CD4-positive, alpha-beta T cell (primary cell): ENCODE results near the gene CHIC1. TPM values are rescaled to one million over a fixed set of nuclear protein-coding genes. Genes with fewer than 3 reads are reported as not detected.
"Not testable (repeated sequence)": the region's sequence is repeated elsewhere in the genome, so short reads cannot be mapped to it uniquely, and the experiment has no call there.

Source experiments
- ATAC-seq: fragments of 200-7000 bp; cut with Tn5 transposase; one replicate; pipeline ENCODE4 v1.10.0; 2022; ENCODE audit warnings: mild to moderate bottlenecking; ENCODE audit not compliant: poor library complexity
- CTCF ChIA-PET: fragments of 350-600 bp; sonication (Branson Sonifier 250); formaldehyde crosslinking; loops from one replicate; lab custom pipeline; 2021; ENCODE audit warnings: antibody characterized with exemption, inconsistent platforms; lab: Charles Lee
- POLR2A ChIA-PET: fragments of 350-600 bp; sonication (Branson Sonifier 250); formaldehyde crosslinking; loops from one replicate; lab custom pipeline; 2021; ENCODE audit warnings: antibody characterized with exemption, inconsistent platforms; lab: Charles Lee
- DNase-seq, 14 experiments: peaks; one replicate each; pipeline ENCODE4 v3.0.0-alpha.2; 2013 to 2020; ENCODE audit warnings: mixed read lengths in 2 of 14
- H3K27ac ChIP-seq, 2 donors: one replicate each; pipeline versions ENCODE4 v1.5.1 to v1.7.0; 2013; ENCODE audit warnings: low read length in 2 of 2, low read depth in 1 of 2, mild to moderate bottlenecking in 1 of 2
- H3K27me3 ChIP-seq, 2 experiments: 1 replicate in 1 of 2; 2 replicates in 1 of 2; pipeline versions ENCODE4 v1.6.1 to v1.7.0; 2013; ENCODE audit warnings: low read length in 2 of 2, control low read depth in 1 of 2, mild to moderate bottlenecking in 1 of 2, moderate library complexity in 1 of 2; ENCODE audit not compliant: insufficient read depth in 2 of 2, control insufficient read depth in 1 of 2
- H3K36me3 ChIP-seq: one replicate; pipeline ENCODE4 v1.6.1; 2013; ENCODE audit warnings: low read length, control low read depth; ENCODE audit not compliant: insufficient read depth
- H3K4me1 ChIP-seq: one replicate; pipeline ENCODE4 v1.6.1; 2013; ENCODE audit warnings: low read length, control low read depth; ENCODE audit not compliant: insufficient read depth
- H3K4me3 ChIP-seq: one replicate; pipeline ENCODE4 v1.5.1; 2013; ENCODE audit warnings: mild to moderate bottlenecking, low read length, moderate library complexity
- H3K9me3 ChIP-seq, 2 experiments: 1 replicate in 1 of 2; 2 replicates in 1 of 2; pipeline versions ENCODE4 v1.6.1 to v1.7.0; 2013; ENCODE audit warnings: low read length in 2 of 2, mild to moderate bottlenecking in 2 of 2, control low read depth in 1 of 2, moderate library complexity in 1 of 2; ENCODE audit not compliant: control insufficient read depth in 1 of 2, insufficient read depth in 1 of 2
- H3K27ac Mint-ChIP-seq: one replicate; pipeline ENCODE4 v1.8.0; 2020; ENCODE audit warnings: mixed read lengths
- H3K27me3 Mint-ChIP-seq: one replicate; pipeline ENCODE4 v1.8.0; 2021; ENCODE audit warnings: mixed read lengths
- H3K36me3 Mint-ChIP-seq: one replicate; pipeline ENCODE4 v1.8.0; 2021; ENCODE audit warnings: low read depth, mixed read lengths
- H3K4me1 Mint-ChIP-seq: one replicate; pipeline ENCODE4 v1.8.0; 2021; ENCODE audit warnings: low read depth, mixed read lengths
- H3K4me3 Mint-ChIP-seq: one replicate; pipeline ENCODE4 v1.8.0; 2020; ENCODE audit warnings: mild to moderate bottlenecking, mixed read lengths
- H3K9me3 Mint-ChIP-seq: one replicate; pipeline ENCODE4 v1.8.0; 2020; ENCODE audit warnings: mixed read lengths
- CTCF ChIP-seq: fragments of 200-600 bp; IDR thresholded peaks from one replicate; pipeline ENCODE4 v1.8.0; 2022; ENCODE audit warnings: antibody characterized with exemption, mild to moderate bottlenecking
- intact Hi-C, 2 experiments: fragments of 100-400 bp; cut with DNase I in 1 of 2; cut with micrococcal nuclease in 1 of 2; formaldehyde crosslinking; loops; one replicate each; pipeline versions ENCODE4 v1.15.1 to v1.9.0; 2023 to 2025; cut with DNase I, micrococcal nuclease
- total RNA-seq, 174 experiments: library from RNA in 2 of 174; stranded (reverse) in 2 of 174; gene quantifications; one replicate each; pipeline ENCODE4 v1.2.3 and lab custom pipeline; 2021 to 2026

The CHIC1 gene
- total RNA-seq, 2 experiments from 2014 or later, result 7.0 to 7.2 TPM

- Histone ChIP-seq H3K4me3 (no peak overlapping the region), H3K36me3 (peaks cover 6% of the 10 kb centered on the region), H3K27ac (no peak overlapping the region), H3K9me3 (peaks cover 4 to 11% of the 10 kb centered on the region in 2 experiments), H3K27me3 (no peaks in the 10 kb centered on the region), H3K4me1 (no peaks in the 10 kb centered on the region)
- intact Hi-C loops, result no loop called here
- Mint-ChIP-seq H3K36me3 (peaks cover 68% of the 10 kb centered on the region), H3K4me1 (no peaks in the 10 kb centered on the region), H3K4me3 (no peak overlapping the region), H3K27me3 (no peaks in the 10 kb centered on the region), H3K27ac (no peak overlapping the region), H3K9me3 (no peaks in the 10 kb centered on the region)
- DNase-seq, result no peak
- ChIA-PET POLR2A (no interaction called here), CTCF (no interaction called here)
- TF ChIP-seq CTCF, result no peak
- no peak for ATAC-seq
Observed at GRCh38 chrX:73681408-73681807, 118.4 kb downstream of the CHIC1 start.

DNA sequence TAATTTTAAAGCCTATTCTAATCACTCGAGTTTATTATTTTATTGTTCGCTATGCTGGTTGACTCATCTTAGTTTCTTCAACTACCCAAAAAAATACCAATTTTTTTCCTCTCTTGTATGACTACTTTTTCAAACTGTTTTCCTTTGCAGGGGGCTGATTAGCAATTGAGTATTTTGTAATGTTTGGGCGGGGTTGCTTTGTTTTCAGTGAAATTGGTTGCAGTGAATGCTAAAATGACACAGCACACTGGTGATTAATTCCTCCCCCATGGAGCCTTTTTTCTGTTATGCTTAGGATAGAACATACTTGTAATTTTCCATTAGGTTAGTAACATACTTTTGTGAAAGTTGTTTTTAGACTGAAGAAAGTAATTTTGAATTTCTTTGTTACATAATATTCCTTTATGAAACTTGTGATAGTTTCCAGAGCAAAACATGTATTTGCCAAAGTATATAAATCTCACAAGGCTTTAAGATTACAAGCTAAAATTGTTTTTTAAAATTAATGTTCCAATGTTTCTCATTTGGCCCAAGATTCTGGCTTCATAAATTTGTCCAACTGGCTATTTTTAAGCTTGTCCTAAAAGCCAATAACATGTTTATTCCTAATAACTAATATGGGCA is 120.4 kb downstream of the CHIC1 start:
- peaks cover 6% of the 10 kb centered on the region for H3K36me3 ChIP-seq
- intact Hi-C loops, result no loop called here
- H3K9me3 ChIP-seq, result peaks cover under 1 to 4% of the 10 kb centered on the region in 2 experiments
- H3K9me3 Mint-ChIP-seq, result peaks cover 3% of the 10 kb centered on the region
- H3K4me1 Mint-ChIP-seq, result no peaks in the 10 kb centered on the region
- no peak overlapping the region for H3K27ac ChIP-seq
- H3K36me3 Mint-ChIP-seq, result peaks cover 77% of the 10 kb centered on the region
- CTCF ChIA-PET, result no interaction called here
- no peak overlapping the region for H3K4me3 ChIP-seq
- H3K4me1 ChIP-seq, result no peaks in the 10 kb centered on the region
- no peak for ATAC-seq
- no peak for DNase-seq
- no peak for TF ChIP-seq CTCF
- H3K27me3 ChIP-seq, result no peaks in the 10 kb centered on the region
- H3K27ac Mint-ChIP-seq, result no peak overlapping the region
- H3K27me3 Mint-ChIP-seq, result no peaks in the 10 kb centered on the region
- POLR2A ChIA-PET, result no interaction called here
- H3K4me3 Mint-ChIP-seq, result no peak overlapping the region

- intact Hi-C loops, H3K9me3 ChIP-seq, ATAC-seq, H3K4me3 Mint-ChIP-seq, DNase-seq, H3K4me1 Mint-ChIP-seq, H3K27ac ChIP-seq, CTCF ChIA-PET, H3K27ac Mint-ChIP-seq, POLR2A ChIA-PET, H3K9me3 Mint-ChIP-seq, H3K4me3 ChIP-seq, H3K36me3 ChIP-seq, H3K4me1 ChIP-seq, H3K27me3 Mint-ChIP-seq, H3K36me3 Mint-ChIP-seq, H3K27me3 ChIP-seq: not testable (repeated sequence)
Observed at GRCh38 chrX:73707014-73707413, 144.0 kb downstream of the CHIC1 start.

DNA sequence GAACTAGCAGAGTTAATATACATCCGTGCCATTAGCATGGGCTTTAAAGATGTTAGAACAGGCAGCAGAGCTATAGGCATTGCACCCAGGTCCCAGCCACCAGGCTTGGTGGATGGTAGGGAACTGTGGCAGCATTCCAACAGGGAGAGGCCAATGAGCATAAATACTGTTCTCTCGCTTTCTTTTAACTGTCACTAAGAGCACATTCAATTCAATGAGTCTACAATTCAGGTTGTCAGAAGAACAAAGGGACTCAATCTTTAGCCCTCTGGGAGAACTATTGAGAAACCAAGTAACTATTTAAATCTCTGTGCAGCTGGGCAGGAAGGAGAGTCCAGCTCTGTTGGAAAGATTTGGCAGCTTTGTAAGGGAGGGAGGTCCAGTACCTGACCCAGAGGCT is 165.6 kb downstream of the CHIC1 start:
- no peak for ATAC-seq

More for the DNA sequence above, 165.6 kb downstream of the CHIC1 start:
- no peaks in the 10 kb centered on the region for H3K4me1 Mint-ChIP-seq
- no peaks in the 10 kb centered on the region for H3K36me3 ChIP-seq
- intact Hi-C loops, result no loop called here
- H3K36me3 Mint-ChIP-seq, result no peaks in the 10 kb centered on the region
- H3K4me3 ChIP-seq, result no peak overlapping the region
- ChIA-PET CTCF (no interaction called here), POLR2A (no interaction called here)
- no peaks in the 10 kb centered on the region for H3K9me3 ChIP-seq
- H3K27ac Mint-ChIP-seq, result no peak overlapping the region
- no peak overlapping the region for H3K4me3 Mint-ChIP-seq
- no peak overlapping the region for H3K27ac ChIP-seq
- DNase-seq, result no peak
- H3K4me1 ChIP-seq, result no peaks in the 10 kb centered on the region
- no peaks in the 10 kb centered on the region for H3K27me3 Mint-ChIP-seq
- TF ChIP-seq CTCF, result no peak
- H3K27me3 ChIP-seq, result no peaks in the 10 kb centered on the region
- H3K9me3 Mint-ChIP-seq, result peaks cover 2% of the 10 kb centered on the region
